Measurements from ENCODE around the gene KRT36. TPM values are rescaled to one million over a fixed set of nuclear protein-coding genes. Genes with fewer than 3 reads are reported as not detected.
A peak's percentile ranks its signal among the peaks of the same experiment; 100 is the strongest.

The KRT36 gene
- total and polyA plus RNA-seq, 2 of the 8 experiments (the other 6 are each of a cell fraction or from before 2014, with no cell fraction given), result not detected

GRCh38 chr17:41532947-41533570, 43.3 kb upstream of the KRT36 start:
- no peak overlapping the region; the same call in 1 of the 2 replicates for H4K8ac ChIP-seq (ENCODE audit: extremely low read depth, insufficient read depth, low read length)
- WGBS, 2 experiments (ENCODE audit: extremely low coverage in 1 of 2, insufficient coverage in 1 of 2, insufficient read length in 1 of 2, insufficient replicate concordance in 2 of 2, low coverage in 1 of 2, low lambda C conversion rate in 2 of 2, missing lambda C conversion rate in 1 of 2), result 88% methylated on average over 9 of the region's 9 CpGs; no CpG with 5 or more reads in 1 of the 2 experiments
- H3K18ac ChIP-seq (ENCODE audit: extremely low read depth, low read length), result no peak overlapping the region
- H3K14ac ChIP-seq (ENCODE audit: insufficient read length), result no peak overlapping the region
- no peaks in the 10 kb centered on the region for H3K79me1 ChIP-seq (ENCODE audit: low read depth, low read length)
- no peak overlapping the region for H2BK120ac ChIP-seq (replicated peaks; ENCODE audit: low read depth, low read length)
- no peaks in the 10 kb centered on the region for H3K79me2 ChIP-seq (ENCODE audit: control insufficient read depth in 1 of 2, insufficient read depth in 2 of 2, low read length in 2 of 2)
- no peaks in the 10 kb centered on the region; the same call in 1 of the 2 replicates for H3K23me2 ChIP-seq (ENCODE audit: low read depth, low read length)
- no peak overlapping the region for H2AK5ac ChIP-seq (ENCODE audit: low read depth, low read length)
- no peak overlapping the region for H4K91ac ChIP-seq (replicated peaks; ENCODE audit: insufficient read length, low read length)
- H3K27ac ChIP-seq (ENCODE audit: low read depth, low read length), result no peak overlapping the region
- peaks cover 6 to 22% (median 12%) of the 10 kb centered on the region in 4 experiments for H3K4me1 ChIP-seq (replicated peaks in 1 of 4; ENCODE audit: control insufficient read depth in 3 of 4, insufficient read depth in 4 of 4, low read length in 3 of 4)
- no peak overlapping the region for H4K5ac ChIP-seq (ENCODE audit: insufficient read length, low read depth, low read length)
- TF ChIP-seq NRF1 (IDR thresholded peaks at IDR 0.05; ENCODE audit: low read depth, low read length) (no peak), KDM5A (IDR thresholded peaks at IDR 0.05; ENCODE audit: low read length) (no peak), HDAC6 (IDR thresholded peaks at IDR 0.05; ENCODE audit: low read depth, low read length) (no peak), TBP (IDR thresholded peaks at IDR 0.05; ENCODE audit: low read depth, low read length) (no peak), CBX8 (IDR thresholded peaks at IDR 0.05; ENCODE audit: borderline replicate concordance, low read depth, low read length) (no peak), PHF8 (conservative IDR thresholded peaks at IDR 0.05; ENCODE audit: low read depth, low read length) (no peak), CREB1 (IDR thresholded peaks at IDR 0.05) (no peak), GTF2F1 (IDR thresholded peaks at IDR 0.05; ENCODE audit: borderline replicate concordance, low read depth, low read length) (no peak), SP4 (IDR thresholded peaks at IDR 0.05; ENCODE audit: low read length) (no peak), POU5F1 (IDR thresholded peaks at IDR 0.05; ENCODE audit: low read depth, low read length) (no peak)
- H3K9ac ChIP-seq (replicated peaks in 1 of 4; ENCODE audit: extremely low read depth in 1 of 4, low read depth in 3 of 4, low read length in 3 of 4), result no peak overlapping the region
- H3K9me3 ChIP-seq (ENCODE audit: insufficient read depth in 2 of 2, low read depth in 1 of 2, low read length in 1 of 2), result no peaks in the 10 kb centered on the region
- ChIA-PET CTCF (ENCODE audit: partially characterized antibody) (interaction anchor here (0.9 to 7.4 kb wide), 7 partner anchors 10 to 130 kb away, joined by 3 to 79 read pairs (median 5); no protein-coding TSS in a partner anchor), POLR2A (ENCODE audit: partially characterized antibody) (interaction anchor here (1.4 kb wide), 1 partner anchor 155 kb away, joined by 4 read pairs; the partner anchor contains the start of gene EIF1)
- no peak overlapping the region for H2BK5ac ChIP-seq (ENCODE audit: low read depth, low read length)
- DNase-seq (ENCODE audit: low read depth in 1 of 2, low spot score in 2 of 2) (no peak), FAIRE-seq (no peak)
- H4K20me1 ChIP-seq (replicated peaks in 1 of 2; ENCODE audit: control insufficient read depth in 1 of 2, insufficient read depth in 2 of 2, low read length in 2 of 2), result no peaks in the 10 kb centered on the region
- no peak overlapping the region for H3K56ac ChIP-seq (replicated peaks; ENCODE audit: insufficient read length, low read depth, low read length)
- H3K36me3 ChIP-seq (ENCODE audit: control insufficient read depth in 2 of 4, insufficient read depth in 4 of 4, low read length in 3 of 4), result no peaks in the 10 kb centered on the region
- no peak overlapping the region for H3K23ac ChIP-seq (ENCODE audit: insufficient read length)
- H2AFZ ChIP-seq (ENCODE audit: low read length), result no peak overlapping the region
- H3K4ac ChIP-seq (replicated peaks; ENCODE audit: insufficient read length, low read depth, low read length), result no peak overlapping the region
- H2BK12ac ChIP-seq (ENCODE audit: low read depth, low read length), result no peak overlapping the region
- H2BK15ac ChIP-seq (ENCODE audit: low read length), result peak overlapping the region; percentile 61; the same call in 1 of the 2 replicates
- no peak overlapping the region for H2BK20ac ChIP-seq (ENCODE audit: low read length)
- no peak overlapping the region for H3K4me3 ChIP-seq (ENCODE audit: extremely low read depth in 1 of 4, insufficient read depth in 2 of 4, low read depth in 3 of 4, low read length in 4 of 4)
- H3K4me2 ChIP-seq (ENCODE audit: insufficient read depth in 1 of 2, low read depth in 2 of 2, low read length in 2 of 2), result no peak overlapping the region
- H3K27me3 ChIP-seq (replicated peaks in 1 of 4; ENCODE audit: control insufficient read depth in 3 of 4, extremely low read depth in 1 of 4, insufficient read depth in 3 of 4, low read length in 3 of 4), result no peaks in the 10 kb centered on the region; a peak in 1 of 7 replicates
